ENCODE data around the gene DNAH2.

The DNAH2 gene

DNA sequence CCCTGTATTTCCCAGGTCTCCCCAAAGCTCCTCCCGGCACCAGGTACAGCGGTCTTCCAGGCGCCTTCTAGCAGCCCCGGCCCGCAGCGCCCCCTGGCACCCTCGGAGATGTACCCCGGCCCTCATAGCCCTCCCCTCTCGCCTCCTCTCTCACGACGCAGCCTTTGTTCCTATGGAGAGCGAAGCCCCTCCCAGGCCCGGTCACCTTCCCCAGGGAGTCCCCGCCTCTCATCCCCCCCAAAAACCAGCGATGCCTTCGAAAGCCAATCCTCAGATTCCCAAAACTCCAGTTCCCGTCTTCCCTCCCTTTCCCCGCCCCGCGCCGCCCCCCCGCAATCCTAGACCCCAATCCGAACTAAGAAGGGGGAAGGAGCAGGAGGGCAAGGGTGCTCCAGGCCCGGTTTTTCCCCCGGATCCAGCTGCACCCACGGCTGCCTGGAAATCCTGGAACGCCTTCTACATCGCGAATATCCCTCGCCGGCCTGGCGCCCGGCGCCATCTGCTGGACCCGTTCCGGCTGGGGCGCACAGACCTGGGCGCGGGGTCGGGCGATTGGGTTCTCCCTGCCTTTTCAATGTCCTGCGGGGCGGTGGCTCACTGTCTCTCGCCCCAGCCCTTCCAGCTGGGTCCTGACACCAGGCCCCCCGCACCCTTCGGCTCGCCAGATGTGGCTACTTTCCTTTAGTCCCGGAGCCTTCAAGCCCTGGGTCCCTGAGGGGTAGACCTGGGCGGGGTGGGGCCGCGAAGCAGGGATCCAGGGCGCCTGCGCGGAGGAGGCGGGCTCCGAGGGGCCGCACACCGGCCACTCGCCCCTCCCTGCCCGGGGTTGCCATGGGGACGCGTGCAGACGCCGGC, at the start of gene DNAH2:
DNAH2 (plus strand) TSS at position 844 of the 855 bp plus-strand sequence. CDS start 1,991 bp downstream, outside the sequence.
- Histone ChIP-seq H3K4me3 (peak within 1 kb of the TSS; percentile 79), H3K27ac (peak within 1 kb of the TSS in 1 of 2 donors; percentile 38)
- peak; percentile 82 for DNase-seq (ENCODE audit: low spot score)
- TF ChIP-seq, protein P1, sequence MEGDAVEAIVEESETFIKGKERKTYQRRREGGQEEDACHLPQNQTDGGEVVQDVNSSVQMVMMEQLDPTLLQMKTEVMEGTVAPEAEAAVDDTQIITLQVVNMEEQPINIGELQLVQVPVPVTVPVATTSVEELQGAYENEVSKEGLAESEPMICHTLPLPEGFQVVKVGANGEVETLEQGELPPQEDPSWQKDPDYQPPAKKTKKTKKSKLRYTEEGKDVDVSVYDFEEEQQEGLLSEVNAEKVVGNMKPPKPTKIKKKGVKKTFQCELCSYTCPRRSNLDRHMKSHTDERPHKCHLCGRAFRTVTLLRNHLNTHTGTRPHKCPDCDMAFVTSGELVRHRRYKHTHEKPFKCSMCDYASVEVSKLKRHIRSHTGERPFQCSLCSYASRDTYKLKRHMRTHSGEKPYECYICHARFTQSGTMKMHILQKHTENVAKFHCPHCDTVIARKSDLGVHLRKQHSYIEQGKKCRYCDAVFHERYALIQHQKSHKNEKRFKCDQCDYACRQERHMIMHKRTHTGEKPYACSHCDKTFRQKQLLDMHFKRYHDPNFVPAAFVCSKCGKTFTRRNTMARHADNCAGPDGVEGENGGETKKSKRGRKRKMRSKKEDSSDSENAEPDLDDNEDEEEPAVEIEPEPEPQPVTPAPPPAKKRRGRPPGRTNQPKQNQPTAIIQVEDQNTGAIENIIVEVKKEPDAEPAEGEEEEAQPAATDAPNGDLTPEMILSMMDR (IDR thresholded peaks at IDR 0.05) = no peak

- H3K4me3 ChIP-seq = no peak overlapping the region
- no peak for DNase-seq (ENCODE audit: low spot score)
- TF ChIP-seq, protein P1 (IDR thresholded peaks at IDR 0.05) = no peak
- no peak overlapping the region for H3K27ac ChIP-seq
Measured at GRCh38 chr17:7668482-7668881, 49.1 kb upstream of the DNAH2 start.

DNA sequence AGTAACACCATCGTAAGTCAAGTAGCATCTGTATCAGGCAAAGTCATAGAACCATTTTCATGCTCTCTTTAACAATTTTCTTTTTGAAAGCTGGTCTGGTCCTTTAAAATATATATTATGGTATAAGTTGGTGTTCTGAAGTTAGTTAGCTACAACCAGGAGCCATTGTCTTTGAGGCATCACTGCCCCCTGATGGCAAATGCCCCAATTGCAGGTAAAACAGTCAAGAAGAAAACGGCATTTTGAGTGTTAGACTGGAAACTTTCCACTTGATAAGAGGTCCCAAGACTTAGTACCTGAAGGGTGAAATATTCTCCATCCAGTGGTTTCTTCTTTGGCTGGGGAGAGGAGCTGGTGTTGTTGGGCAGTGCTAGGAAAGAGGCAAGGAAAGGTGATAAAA, 44.3 kb upstream of the DNAH2 start:
- TF ChIP-seq, protein P1 (IDR thresholded peaks at IDR 0.05) = no peak
- no peak for DNase-seq (ENCODE audit: low spot score)
- H3K27ac ChIP-seq = no peak overlapping the region
- no peak overlapping the region for H3K4me3 ChIP-seq

DNA sequence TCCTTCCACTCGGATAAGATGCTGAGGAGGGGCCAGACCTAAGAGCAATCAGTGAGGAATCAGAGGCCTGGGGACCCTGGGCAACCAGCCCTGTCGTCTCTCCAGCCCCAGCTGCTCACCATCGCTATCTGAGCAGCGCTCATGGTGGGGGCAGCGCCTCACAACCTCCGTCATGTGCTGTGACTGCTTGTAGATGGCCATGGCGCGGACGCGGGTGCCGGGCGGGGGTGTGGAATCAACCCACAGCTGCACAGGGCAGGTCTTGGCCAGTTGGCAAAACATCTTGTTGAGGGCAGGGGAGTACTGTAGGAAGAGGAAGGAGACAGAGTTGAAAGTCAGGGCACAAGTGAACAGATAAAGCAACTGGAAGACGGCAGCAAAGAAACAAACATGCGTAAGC, 42.6 kb upstream of the DNAH2 start:
- no peak for DNase-seq (ENCODE audit: low spot score)
- no peak overlapping the region for H3K4me3 ChIP-seq
- no peak overlapping the region for H3K27ac ChIP-seq
- TF ChIP-seq, protein P1 (IDR thresholded peaks at IDR 0.05) = no peak

DNA sequence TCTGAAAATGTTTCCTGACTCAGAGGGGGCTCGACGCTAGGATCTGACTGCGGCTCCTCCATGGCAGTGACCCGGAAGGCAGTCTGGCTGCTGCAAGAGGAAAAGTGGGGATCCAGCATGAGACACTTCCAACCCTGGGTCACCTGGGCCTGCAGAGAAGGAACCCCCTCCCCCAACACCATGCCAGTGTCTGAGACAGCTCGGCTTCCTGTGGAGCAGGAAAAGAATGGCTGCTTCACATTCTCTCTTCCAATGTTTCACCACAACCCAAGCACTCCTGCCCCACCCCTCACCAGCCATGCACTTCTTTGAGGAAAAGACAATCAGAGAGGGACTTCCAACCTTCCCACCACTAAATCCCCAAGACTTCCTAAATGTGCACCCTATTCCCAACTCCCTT, 41.0 kb upstream of the DNAH2 start:
- no peak overlapping the region for H3K27ac ChIP-seq
- H3K4me3 ChIP-seq = no peak overlapping the region
- no peak for DNase-seq (ENCODE audit: low spot score)
- TF ChIP-seq, protein P1 (IDR thresholded peaks at IDR 0.05) = no peak

GRCh38 chr17:7677388-7678067, 40.0 kb upstream of the DNAH2 start:
- H3K27ac ChIP-seq = no peak overlapping the region
- no peak overlapping the region for H3K4me3 ChIP-seq
- no peak for DNase-seq (ENCODE audit: low spot score)
- TF ChIP-seq, protein P1 (IDR thresholded peaks at IDR 0.05) = no peak

All from coronary artery (tissue), 2 donors.